ENCODE results near the gene CHTF18. TPM values are rescaled to one million over a fixed set of nuclear protein-coding genes. Genes with fewer than 3 reads are reported as not detected.

The CHTF18 gene
- total RNA-seq, 1 experiment from 2014 or later = 102 TPM

- ChIA-PET CTCF (no interaction called here), POLR2A (no interaction called here)
- Mint-ChIP-seq H3K27ac (ENCODE audit: unreplicated experiment) (no peak overlapping the region), H3K9me3 (ENCODE audit: unreplicated experiment) (no peaks in the 10 kb centered on the region), H3K4me1 (ENCODE audit: low read depth, unreplicated experiment) (no peaks in the 10 kb centered on the region), H3K36me3 (ENCODE audit: insufficient read depth, unreplicated experiment) (no peaks in the 10 kb centered on the region), H3K4me3 (ENCODE audit: unreplicated experiment) (no peak overlapping the region), H3K27me3 (ENCODE audit: insufficient read depth, unreplicated experiment) (no peaks in the 10 kb centered on the region)
- Histone ChIP-seq H3K27me3 (replicated peaks; ENCODE audit: control insufficient read depth, insufficient read depth, low read length) (no peaks in the 10 kb centered on the region), H3K4me1 (peaks cover 21% of the 10 kb centered on the region), H3K4me3 (ENCODE audit: low read depth, low read length) (no peak overlapping the region), H3K9me3 (no peaks in the 10 kb centered on the region), H3K36me3 (ENCODE audit: control insufficient read depth, insufficient read depth, low read length) (no peaks in the 10 kb centered on the region)
- BruUV-seq (replicated peaks) = no TSS peak
- no peak for DNase-seq
- intact Hi-C loops (cut with micrococcal nuclease; ENCODE audit: unreplicated experiment) = no loop called here
- no peak for TF ChIP-seq CTCF (IDR thresholded peaks at IDR 0.05; ENCODE audit: insufficient read depth in 1 of 2, low read depth in 1 of 2, low read length in 1 of 2, severe bottlenecking in 1 of 2, unreplicated experiment in 1 of 2)
These were observed 23.5 kb upstream of the CHTF18 start for GRCh38 chr16:764848-765487.

- intact Hi-C loops (cut with micrococcal nuclease; ENCODE audit: unreplicated experiment) = no loop called here
- Mint-ChIP-seq H3K4me3 (ENCODE audit: unreplicated experiment) (no peak overlapping the region), H3K27ac (ENCODE audit: unreplicated experiment) (no peak overlapping the region), H3K9me3 (ENCODE audit: unreplicated experiment) (no peaks in the 10 kb centered on the region), H3K4me1 (ENCODE audit: low read depth, unreplicated experiment) (no peaks in the 10 kb centered on the region), H3K36me3 (ENCODE audit: insufficient read depth, unreplicated experiment) (no peaks in the 10 kb centered on the region), H3K27me3 (ENCODE audit: insufficient read depth, unreplicated experiment) (no peaks in the 10 kb centered on the region)
- H3K9me3 ChIP-seq = no peaks in the 10 kb centered on the region
- DNase-seq = no peak
- POLR2A ChIA-PET = no interaction called here
- CTCF ChIA-PET = no interaction called here
- peaks cover 18% of the 10 kb centered on the region for H3K4me1 ChIP-seq
- no peaks in the 10 kb centered on the region for H3K36me3 ChIP-seq (ENCODE audit: control insufficient read depth, insufficient read depth, low read length)
- H3K4me3 ChIP-seq (ENCODE audit: low read depth, low read length) = no peak overlapping the region
- no peaks in the 10 kb centered on the region for H3K27me3 ChIP-seq (replicated peaks; ENCODE audit: control insufficient read depth, insufficient read depth, low read length)
- BruUV-seq (replicated peaks) = no TSS peak
- no peak for TF ChIP-seq CTCF (IDR thresholded peaks at IDR 0.05; ENCODE audit: insufficient read depth in 1 of 2, low read depth in 1 of 2, low read length in 1 of 2, severe bottlenecking in 1 of 2, unreplicated experiment in 1 of 2)
These were observed 22.9 kb upstream of the CHTF18 start for GRCh38 chr16:765488-765865.

- no peak for DNase-seq
- Mint-ChIP-seq H3K36me3 (ENCODE audit: insufficient read depth, unreplicated experiment) (no peaks in the 10 kb centered on the region), H3K4me3 (ENCODE audit: unreplicated experiment) (no peak overlapping the region), H3K27ac (ENCODE audit: unreplicated experiment) (no peak overlapping the region), H3K9me3 (ENCODE audit: unreplicated experiment) (no peaks in the 10 kb centered on the region), H3K27me3 (ENCODE audit: insufficient read depth, unreplicated experiment) (no peaks in the 10 kb centered on the region), H3K4me1 (ENCODE audit: low read depth, unreplicated experiment) (no peaks in the 10 kb centered on the region)
- H3K27me3 ChIP-seq (replicated peaks; ENCODE audit: control insufficient read depth, insufficient read depth, low read length) = no peaks in the 10 kb centered on the region
- no peak for TF ChIP-seq CTCF (IDR thresholded peaks at IDR 0.05; ENCODE audit: insufficient read depth in 1 of 2, low read depth in 1 of 2, low read length in 1 of 2, severe bottlenecking in 1 of 2, unreplicated experiment in 1 of 2)
- no peaks in the 10 kb centered on the region for H3K9me3 ChIP-seq
- no peak overlapping the region for H3K4me3 ChIP-seq (ENCODE audit: low read depth, low read length)
- intact Hi-C loops (cut with micrococcal nuclease; ENCODE audit: unreplicated experiment) = no loop called here
- no TSS peak for BruUV-seq (replicated peaks)
- peaks cover 11% of the 10 kb centered on the region for H3K4me1 ChIP-seq
- no peaks in the 10 kb centered on the region for H3K36me3 ChIP-seq (ENCODE audit: control insufficient read depth, insufficient read depth, low read length)
- CTCF ChIA-PET = no interaction called here
- POLR2A ChIA-PET = no interaction called here
These were observed 22.2 kb upstream of the CHTF18 start for GRCh38 chr16:766008-766819.
